NT2/D1 (cell line): ENCODE measurements around the gene DIAPH3.

Experiments used
- SUZ12 ChIP-seq: IDR thresholded peaks from 2 replicates; pipeline ENCODE4 v1.6.1; 2011; ENCODE audit not compliant: insufficient read length, insufficient read depth; ENCODE audit errors: extremely low read depth
- YY1 ChIP-seq: IDR thresholded peaks from 2 replicates; pipeline ENCODE4 v1.6.1; 2011; ENCODE audit not compliant: insufficient read length, insufficient read depth
- ZNF274 ChIP-seq: IDR thresholded peaks from 2 replicates; pipeline ENCODE4 v1.6.1; 2011; ENCODE audit warnings: mild to moderate bottlenecking, low read depth, low read length

DNA sequence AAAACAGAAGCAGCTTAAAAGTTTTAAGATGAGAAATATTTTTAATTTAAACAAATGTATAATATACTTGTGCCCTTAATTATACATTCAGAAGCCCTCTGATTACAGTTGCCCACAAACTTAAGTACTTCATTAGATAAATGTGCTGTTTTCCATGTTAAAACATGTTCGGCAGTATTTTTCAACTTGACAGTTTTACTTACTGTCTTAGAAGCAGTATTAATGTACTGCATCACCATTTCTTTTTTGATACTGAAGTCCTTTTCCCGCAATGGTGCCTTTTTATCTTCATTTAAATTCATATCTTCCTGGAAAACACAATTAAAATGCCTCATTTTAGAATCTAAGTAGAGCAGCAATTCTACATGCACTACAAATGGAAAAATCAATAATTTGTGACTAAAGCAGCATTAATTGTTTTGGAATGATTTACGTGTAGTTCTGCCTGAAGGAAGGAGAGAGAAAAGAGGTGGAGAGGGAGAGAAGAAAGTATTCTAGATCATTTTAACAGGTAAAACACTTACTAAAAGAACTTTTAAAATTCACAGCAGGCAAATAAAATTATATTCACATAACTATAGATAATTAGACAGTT, 70.2 kb downstream of the DIAPH3 start:
- no peak for TF ChIP-seq ZNF274
- no peak for TF ChIP-seq YY1
- no peak for TF ChIP-seq SUZ12
